COLO668 (cell line): ENCODE results near the gene NRIP3.

Experiments
- DNase-seq: peaks from one replicate; lab custom pipeline; 2025; ENCODE audit not compliant: unreplicated experiment; lab: John Stamatoyannopoulos, UW

Gene NRIP3

DNA sequence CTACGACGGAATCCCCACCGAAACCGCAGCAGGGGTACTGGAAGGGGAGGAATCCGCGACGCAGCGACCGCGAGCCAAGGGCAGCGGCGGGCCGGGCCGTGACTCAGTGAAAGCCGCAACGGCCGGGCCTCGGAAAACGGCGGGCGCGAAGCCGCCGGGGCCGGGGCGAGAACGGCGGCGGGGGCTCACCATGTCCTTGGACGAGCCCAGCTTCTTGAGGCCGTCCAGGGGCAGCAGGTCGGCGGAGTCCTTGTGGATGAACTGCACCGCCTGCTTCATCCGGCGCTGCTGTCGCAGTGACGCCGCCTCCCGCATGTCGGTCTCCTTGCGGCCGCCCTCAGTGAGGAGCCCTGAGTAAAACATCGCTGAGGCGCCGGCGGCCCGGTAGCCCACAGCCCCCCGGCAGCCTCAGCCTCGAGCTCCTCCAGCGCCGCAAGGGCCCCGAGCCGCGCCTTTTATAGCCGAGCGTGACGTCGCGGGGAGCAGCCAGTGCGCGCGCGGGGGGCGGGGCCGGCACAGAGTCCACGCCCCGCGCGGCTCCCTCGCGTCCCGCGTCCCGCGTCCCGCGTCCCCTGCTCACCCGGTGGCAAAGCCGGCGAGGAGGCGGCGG is at the start of gene NRIP3:
Gene NRIP3 (minus strand): TSS at position 429 of the 610 bp plus-strand sequence. CDS start 66 bp downstream, at position 363.
- peak; percentile 92 for DNase-seq

DNA sequence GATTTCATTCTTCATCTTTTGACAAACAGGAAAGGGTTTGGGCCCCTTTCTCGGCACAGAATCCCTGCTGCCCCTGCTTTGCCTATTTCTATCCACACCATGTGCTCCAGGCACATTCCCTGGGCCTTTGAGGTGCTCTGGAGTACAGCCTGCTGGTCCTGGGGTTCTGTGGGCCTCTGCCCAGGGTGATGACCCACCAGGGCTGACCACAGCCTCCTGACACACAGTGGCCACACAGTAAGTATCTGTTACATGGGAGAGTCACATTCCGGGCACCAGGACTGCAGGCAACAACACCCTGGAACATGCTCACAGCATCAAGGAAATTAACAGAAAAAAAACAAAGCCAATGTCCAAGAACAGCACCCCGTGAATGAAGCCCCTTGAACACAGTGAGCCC is 48.5 kb upstream of the NRIP3 start:
- no peak for DNase-seq

DNA sequence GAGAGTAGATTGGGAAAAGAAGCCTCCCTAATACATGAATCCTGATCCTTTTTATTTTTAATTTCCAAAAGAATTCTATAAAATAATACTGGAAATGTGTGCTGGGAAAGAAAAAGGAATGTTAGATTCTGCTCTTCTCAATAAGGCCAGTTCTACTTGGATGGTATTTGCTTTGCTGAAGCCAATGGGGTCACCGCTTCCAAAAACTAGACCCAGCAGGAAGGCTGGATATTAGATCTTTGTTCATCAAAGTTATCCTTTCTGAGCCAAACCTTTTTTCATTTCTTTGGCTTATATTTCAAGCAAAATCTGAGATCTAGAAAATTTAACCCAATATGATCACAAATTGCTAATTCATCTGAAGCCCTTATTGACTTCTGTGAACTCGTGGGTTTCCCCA is 46.2 kb upstream of the NRIP3 start:
- DNase-seq, result no peak

DNA sequence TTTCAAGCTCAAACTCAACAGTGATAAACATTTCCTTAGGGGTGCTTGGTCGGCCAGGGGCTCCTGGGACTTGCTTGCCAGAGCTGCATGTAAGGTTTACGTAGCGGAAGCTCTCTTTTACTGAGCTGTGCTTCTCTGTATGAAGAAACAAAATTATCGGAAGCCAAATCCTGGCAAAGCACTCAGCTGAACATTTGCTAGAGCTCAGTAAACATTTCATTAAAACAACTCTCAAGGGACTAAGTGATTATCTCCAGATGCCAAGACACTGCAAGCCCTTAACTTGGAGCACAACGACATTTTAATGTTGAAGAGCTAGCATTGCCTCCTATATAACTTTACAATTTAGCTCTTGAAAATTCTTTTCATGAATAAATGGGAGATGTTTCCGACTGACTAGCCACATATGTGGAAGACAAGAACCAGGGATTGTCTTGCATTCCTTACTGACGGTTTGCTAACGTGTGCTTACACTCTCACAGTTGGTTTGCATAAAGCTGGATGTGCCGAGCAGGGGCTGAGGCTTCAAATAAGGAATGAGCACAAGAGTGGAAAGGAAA is 44.2 kb upstream of the NRIP3 start:
- DNase-seq, result no peak

DNA sequence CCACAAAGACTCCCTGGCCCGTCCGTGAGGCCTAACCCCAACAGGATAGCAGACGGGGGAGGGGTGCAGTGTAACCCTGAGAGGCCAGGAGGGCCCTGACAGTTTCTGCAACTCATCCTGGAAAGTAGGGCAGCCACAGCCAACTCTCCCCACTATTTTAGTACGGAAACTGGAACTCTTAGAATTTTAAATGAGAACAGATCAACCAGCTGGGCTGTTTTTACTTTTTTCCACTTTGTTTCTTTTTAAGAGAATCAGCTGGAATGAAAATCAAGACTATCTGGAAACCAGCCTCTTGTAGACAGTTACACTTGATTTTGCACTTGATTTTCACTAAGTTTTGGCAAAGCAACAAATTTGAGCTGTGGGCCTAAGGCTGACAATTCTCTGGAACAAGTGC is 42.7 kb upstream of the NRIP3 start:
- DNase-seq, result no peak

DNA sequence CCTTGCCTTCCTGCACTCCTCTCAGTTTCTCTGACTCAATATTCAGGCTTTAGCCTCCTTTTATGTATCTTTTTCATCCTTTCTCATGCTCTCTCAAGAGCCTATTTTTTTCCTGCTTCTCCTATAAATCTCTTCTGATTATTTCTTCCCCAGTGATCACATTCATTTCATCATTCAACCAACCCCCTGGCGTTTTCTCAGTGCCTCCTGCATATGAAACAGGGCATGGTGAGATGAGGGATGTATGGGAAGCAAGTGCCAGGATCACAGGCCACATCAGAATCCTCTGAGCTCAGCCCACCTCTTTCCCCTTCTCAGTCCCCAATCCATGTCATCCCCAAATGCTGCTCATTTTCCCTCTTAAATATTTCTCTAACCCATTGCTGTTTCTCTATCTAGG is 38.7 kb upstream of the NRIP3 start:
- no peak for DNase-seq

DNA sequence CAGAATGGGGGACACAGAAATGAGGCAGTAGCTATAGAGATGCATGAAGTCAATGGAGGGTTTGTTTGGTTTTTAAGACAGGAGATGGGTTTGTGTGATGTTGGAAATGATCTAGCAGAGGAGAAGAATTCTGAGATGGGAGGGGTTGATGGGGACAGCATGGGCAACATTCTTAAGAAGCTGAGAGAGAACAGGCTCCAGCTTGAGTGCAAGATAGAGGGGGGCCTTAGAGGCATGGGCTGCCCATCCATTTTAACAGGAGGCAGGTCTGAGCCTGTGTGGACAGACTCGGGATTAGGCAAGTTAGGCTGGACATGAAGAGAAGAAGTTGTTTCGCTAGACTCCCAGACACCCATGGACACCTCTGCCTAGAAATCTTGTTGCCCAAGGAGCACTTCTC is 37.9 kb upstream of the NRIP3 start:
- DNase-seq, result no peak

DNA sequence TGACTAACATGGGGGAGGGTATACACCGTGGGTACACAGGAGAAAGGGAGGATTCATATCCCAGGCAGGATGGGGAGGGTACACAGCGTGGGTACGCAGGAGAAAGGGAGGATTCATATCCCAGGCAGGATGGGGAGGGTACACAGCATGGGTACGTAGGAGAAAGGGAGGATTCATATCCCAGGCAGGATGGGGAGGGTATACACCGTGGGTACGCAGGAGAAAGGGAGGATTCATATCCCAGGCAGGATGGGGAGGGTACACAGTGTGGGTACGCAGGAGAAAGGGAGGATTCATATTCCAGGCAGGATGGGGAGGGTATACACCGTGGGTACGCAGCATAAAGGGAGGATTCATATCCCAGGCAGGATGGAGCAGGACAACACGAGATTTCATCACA is 36.6 kb upstream of the NRIP3 start:
- no peak for DNase-seq

DNA sequence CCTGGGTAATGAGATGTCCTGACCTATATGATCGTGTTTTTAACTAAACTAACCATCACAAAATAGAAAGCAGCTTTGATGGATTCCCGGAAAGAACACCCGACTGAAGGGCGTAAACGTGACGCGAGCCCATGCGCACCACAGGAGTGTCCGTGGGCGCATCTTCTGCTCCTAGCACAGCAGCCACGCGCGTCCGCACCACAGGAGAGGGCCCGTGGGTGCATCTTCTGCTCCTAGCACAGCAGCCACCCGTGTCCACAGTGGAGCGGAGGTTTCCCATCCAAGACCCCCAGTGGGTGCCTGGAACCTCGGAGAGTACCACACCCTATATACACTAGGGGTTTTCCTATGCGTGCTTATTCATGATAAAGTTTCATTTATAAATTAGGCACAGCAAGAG is 36.1 kb upstream of the NRIP3 start:
- DNase-seq, result no peak

DNA sequence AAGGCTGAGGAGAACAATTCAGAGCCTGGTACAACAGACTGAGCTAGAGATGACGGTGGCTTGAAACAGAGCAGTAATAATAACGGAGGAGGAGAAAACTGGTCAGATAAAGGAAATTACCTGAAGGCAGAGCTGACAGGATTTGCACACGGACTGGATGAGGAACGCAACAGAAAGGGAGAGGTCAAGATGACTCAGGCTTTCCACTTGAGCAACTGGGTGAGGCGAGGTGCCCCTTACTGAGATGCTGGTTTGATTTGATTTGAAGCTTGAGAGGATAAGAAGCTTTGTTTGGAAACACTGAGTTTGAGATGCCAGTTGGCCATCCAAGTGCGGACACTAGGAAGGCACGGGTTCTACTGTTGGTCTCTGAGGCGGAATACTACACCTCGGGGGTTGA is 35.4 kb upstream of the NRIP3 start:
- no peak for DNase-seq

DNA sequence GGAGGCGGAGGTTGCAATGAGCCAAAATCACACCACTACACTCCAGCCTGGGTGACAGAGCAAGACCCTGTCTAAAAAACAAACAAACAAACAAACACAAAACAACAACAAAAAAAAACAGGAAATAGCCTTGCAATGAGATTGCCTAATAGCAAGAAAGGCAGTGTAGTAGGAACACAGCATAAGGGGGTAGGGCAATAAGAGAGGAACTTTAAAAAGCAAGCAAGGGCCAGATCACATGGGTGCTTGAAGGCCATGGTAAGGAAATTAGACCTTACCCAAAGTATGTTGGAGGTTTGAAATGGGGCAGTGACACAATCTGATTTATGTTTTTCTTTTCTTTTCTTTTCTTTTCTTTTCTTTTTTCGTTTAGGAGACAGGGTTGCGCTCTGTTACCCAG is 34.7 kb upstream of the NRIP3 start:
- DNase-seq, result no peak

DNA sequence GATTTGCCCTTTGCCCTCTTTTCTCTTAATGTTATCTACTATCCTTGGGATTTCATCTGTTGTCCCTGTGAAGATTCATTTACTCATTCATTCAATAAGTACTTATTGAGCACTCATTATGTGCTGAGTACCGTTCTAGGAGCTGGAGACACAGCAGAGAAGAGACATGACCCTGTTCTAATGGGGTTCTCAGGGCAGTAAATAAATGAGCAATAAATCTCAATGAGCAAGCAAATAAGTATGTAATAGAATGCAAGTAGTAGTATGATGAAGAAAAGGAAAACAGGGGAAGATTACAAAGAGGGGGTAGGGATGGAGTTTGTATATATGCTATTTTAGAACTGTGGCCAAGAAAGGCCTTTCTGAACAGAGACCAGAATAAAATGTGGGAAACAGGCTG is 34.2 kb upstream of the NRIP3 start:
- DNase-seq, result no peak

DNA sequence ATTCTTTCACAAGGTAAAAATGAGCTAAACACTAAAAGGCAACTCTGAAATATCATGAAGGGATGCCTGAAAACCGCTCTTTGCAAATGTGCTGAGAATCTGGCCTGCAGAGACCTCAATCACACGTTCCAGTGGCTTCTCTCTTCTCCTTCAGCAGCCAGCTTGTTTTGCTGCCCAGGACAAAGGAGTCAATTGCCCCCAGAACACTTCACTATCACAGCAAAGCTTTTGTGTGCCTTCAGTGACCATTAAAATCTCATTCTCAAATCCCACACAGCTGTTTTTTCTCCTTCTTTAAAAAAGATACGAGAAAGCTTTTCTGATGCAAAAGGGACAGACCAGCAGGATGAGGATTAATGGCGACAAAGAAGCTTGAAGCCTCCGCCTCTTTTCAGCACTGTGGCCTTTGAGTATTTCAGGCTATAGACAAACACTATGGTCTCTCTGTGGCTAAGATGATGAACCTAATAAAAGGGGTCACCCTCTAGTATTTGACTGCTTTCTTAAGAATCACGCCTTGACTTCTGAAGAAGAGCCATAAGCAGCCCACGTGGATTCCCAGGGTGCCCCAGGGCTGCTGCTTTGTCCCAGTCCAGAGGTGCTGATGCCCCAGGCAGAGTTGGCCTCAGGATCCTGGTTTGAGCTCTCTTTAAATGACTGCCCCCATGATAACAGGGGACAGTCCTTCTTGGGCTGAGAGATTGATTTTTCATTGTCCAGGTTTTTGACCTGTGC is 33.4 kb upstream of the NRIP3 start:
- DNase-seq, result no peak

DNA sequence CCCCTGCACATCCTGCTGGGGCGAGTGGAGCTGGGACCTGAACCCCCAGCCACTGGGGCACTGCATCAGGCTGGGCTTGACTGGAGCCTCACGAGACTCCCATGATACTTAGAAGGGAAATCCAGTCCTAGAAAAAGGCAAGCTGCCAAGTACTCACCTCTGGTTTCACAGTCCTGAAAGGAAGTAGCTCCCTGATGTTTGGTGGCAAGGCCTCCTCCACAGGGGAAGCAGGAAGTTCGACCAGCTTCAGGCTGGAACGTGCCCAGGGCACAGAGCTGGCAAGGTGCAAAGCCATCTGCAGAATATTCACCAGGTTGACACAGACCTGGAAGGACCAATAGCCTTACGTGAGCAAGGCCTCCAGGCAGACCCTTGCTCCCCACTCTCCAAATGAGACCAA is 26.8 kb upstream of the NRIP3 start:
- DNase-seq, result no peak

DNA sequence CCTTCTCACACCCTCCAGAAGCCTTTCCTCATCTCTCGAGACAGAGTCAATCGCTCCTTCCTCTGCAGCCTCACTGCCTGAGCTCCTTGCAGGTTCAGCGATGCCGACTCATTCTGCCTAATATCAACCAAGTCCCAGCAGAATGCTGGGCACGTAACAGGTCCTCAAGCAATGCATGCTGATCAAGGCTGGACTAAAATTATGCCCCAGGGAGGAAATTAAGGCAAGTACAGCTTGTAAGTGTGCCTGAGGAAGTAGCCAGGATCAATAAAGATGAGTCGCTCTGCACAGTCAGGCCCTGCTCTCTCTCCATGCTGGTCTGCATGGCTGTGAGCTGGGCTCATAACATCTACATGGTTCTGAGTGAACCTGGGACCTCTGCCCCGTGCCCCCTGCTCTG is 25.6 kb upstream of the NRIP3 start:
- DNase-seq, result no peak

DNA sequence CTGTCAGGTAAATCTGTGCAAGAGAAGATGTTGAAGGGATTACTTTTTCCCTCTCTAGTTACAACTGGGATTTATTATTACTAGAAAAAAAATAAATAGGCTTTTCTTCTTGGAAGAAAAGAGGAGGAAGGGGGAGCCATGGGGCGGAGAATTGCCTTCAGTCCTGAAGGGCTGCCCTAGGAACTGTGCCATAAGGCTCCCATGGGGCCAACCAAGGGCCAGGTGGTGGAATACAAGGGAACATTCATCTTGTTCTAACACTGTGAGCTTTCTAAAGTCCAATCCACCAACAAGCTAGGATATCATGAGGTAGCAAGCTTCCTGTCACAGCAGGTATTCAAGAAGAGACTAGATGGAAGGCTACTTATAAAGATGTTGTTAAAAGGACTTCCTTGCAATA is 24.8 kb upstream of the NRIP3 start:
- DNase-seq, result no peak

DNA sequence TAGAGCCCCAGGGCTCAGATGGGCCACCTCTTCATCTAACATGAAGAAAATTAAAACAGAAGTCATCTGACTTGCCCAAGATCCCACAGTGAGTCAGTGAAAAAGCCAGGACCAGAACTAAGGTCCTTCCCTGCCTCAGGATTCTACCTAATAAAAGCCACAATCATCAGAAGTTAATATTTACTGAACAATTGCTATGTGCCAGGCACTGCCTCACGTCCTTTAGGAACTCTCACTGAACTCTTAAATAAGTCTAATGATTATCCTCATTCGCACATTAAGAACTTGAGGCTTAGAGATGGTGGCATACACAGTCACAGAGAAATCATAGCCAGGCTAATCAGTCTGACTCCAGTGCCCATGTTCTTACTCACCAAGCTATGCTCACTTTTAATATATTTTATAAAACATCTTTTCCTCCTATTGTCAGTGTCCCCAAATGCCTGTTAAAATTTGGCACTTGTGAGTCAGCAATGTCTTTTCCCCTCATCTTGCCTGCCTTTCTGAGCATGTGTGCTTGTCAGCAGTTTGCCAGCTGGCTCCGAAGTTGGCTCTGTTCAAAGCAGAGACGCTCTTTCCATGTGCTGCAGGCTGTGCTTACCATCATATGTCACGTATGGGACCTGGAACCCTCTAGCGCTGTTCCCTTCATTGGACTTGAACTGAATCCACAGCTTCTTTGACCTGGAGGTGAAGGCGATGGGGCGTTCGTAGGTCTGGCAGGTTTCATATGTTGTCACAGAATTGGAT is 21.5 kb upstream of the NRIP3 start:
- no peak for DNase-seq

DNA sequence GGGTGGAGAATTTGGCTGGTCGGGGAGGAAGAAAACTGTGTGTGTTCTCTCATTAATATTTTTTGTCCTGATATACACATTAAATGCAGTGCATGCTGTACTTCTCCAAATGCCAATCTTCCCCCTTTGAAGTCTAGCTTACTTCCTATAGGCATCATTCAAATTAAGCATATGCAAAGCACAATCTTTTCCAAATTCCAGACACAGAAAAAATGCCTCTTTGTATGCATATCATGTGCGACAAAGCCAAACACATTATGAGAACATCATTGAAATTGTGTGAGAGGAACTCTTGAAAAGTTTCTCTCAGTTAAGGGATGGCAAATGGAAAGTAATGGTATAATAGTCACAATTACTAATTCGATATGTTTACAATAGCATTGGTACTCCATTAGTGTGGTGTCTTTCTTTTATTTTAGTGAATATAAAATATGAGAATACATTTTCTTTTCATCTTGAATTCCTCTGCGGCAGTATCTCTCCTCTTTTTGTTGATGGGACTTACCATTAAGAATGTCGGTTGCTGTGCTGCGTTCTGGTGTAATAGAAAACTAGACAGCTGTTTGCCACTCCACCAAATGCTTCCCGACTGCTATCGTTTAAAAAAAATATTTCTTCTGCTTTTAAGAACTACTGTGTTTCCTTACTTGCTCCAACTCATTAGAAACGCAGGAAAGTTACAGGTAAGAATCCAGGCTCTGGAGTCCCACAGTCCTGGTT is 19.3 kb upstream of the NRIP3 start:
- no peak for DNase-seq

DNA sequence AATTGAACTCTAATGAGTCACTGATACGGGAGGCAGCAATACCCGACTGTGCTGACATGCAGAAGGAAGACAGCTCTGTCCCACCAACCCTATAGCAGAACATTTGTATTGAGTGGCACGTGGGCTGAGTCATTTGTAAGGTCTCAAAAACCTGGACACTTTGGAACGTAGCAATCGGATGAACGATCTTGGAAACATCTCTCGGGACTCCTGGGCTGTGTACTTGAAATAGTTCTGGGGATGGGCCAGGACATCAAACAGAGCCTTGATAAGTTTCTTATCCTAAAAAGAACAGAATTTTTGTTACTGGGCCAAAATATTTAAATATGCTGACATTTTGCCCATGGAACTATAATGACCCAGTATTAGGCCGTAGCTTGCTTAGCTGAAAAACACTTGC is 17.1 kb upstream of the NRIP3 start:
- DNase-seq, result no peak

DNA sequence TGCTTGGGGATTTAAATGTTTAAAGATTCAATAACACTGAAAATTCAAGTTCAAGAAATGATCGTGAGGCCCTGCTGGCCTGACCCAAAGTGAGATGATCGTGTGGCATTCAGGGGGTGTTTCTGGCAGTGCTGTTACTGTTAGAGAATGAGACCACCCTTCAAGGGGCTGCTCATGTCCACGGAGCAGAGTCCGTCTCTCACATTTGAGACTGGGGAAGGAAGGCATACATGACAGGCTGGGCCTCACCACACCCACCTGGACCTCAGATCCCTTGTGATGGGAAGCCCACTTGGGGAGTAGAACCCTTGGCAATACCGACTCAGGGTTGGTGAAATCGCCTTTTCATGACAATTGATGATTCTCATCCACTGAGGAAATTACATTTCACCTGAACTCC is 16.1 kb upstream of the NRIP3 start:
- DNase-seq, result no peak

DNA sequence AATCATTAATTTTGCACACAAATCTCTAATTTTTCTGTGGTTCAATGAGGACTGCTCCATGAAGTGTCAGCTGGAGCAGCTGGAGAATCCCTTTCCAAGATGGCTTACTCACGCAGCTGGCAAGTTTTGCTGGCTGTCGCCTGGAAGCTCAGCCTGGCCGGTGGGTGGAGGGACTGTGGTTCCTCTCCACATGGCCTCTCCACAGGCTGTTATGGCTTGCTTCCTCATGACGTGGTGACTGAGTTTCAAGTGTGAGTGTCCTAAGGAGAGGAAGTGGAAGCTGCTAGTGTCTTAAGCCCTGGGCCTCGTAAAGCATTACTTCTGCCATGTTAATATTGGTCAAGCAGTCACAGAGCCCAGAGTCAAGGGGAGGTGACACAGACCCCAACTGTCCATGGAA is 14.0 kb upstream of the NRIP3 start:
- DNase-seq, result no peak
